ENCODE results near the gene VOPP1. TPM values are rescaled to one million over a fixed set of nuclear protein-coding genes. Genes with fewer than 3 reads are reported as not detected.

The VOPP1 gene
- total and polyA plus RNA-seq, 7 donors, result 16.3 to 45.7 (median 29.7) TPM

GRCh38 chr7:55534916-55535590 is 37.2 kb downstream of the VOPP1 start:
- peak in 1 of 4 donors; percentile 4 for ATAC-seq
- H3K36me3 ChIP-seq (ENCODE audit: insufficient read depth in 1 of 2, low read depth in 1 of 2), result no peaks in the 10 kb centered on the region
- H3K4me3 ChIP-seq, result no peak overlapping the region
- TF ChIP-seq CTCF (IDR thresholded peaks at IDR 0.05), result no peak
- H3K4me1 ChIP-seq, result peaks cover 78% of the 10 kb centered on the region
- no peaks in the 10 kb centered on the region for H3K27me3 ChIP-seq (ENCODE audit: insufficient read depth in 3 of 3, low read length in 2 of 3)
- WGBS, 3 donors, result 70 to 83% (median 74%) methylated on average over 6 of the region's 6 CpGs
- intact Hi-C loops (cut with DNase I), result no loop called here
- H3K9me3 ChIP-seq, result no peaks in the 10 kb centered on the region
- peak overlapping the region; percentile 78 for H3K27ac ChIP-seq
- DNase-seq, result no peak

- Histone ChIP-seq H3K27me3 (ENCODE audit: insufficient read depth in 3 of 3, low read length in 2 of 3) (no peaks in the 10 kb centered on the region), H3K9me3 (no peaks in the 10 kb centered on the region), H3K4me3 (no peak overlapping the region), H3K36me3 (ENCODE audit: insufficient read depth in 1 of 2, low read depth in 1 of 2) (no peaks in the 10 kb centered on the region), H3K4me1 (peaks cover 80% of the 10 kb centered on the region), H3K27ac (peak overlapping the region; percentile 78)
- DNase-seq, result peak in 1 of 2 donors; percentile 74
- WGBS, 3 donors, result 44 to 58% (median 46%) methylated on average over 8 of the region's 8 CpGs
- peak; percentile 23 to 53 (median 47) for ATAC-seq
- TF ChIP-seq CTCF (IDR thresholded peaks at IDR 0.05), result no peak
- intact Hi-C loops (cut with DNase I), result no loop called here
Observed at GRCh38 chr7:55534262-55534915, 37.9 kb downstream of the VOPP1 start.

GRCh38 chr7:55533729-55534080 is 38.6 kb downstream of the VOPP1 start:
- DNase-seq (no peak), ATAC-seq (peak in 3 of 4 donors; percentile 3 to 32 (median 18))
- intact Hi-C loops (cut with DNase I), result no loop called here
- Histone ChIP-seq H3K36me3 (ENCODE audit: insufficient read depth in 1 of 2, low read depth in 1 of 2) (no peaks in the 10 kb centered on the region), H3K27me3 (ENCODE audit: insufficient read depth in 3 of 3, low read length in 2 of 3) (no peaks in the 10 kb centered on the region), H3K9me3 (no peaks in the 10 kb centered on the region), H3K4me3 (no peak overlapping the region), H3K27ac (peak overlapping the region; percentile 78), H3K4me1 (peaks cover 76% of the 10 kb centered on the region)
- WGBS, 3 donors, result 66 to 86% (median 67%) methylated on average over 2 of the region's 2 CpGs
- TF ChIP-seq CTCF (IDR thresholded peaks at IDR 0.05), result no peak

- DNase-seq (no peak), ATAC-seq (peak; percentile 70 to 85 (median 74))
- Histone ChIP-seq H3K9me3 (no peaks in the 10 kb centered on the region), H3K27me3 (ENCODE audit: insufficient read depth in 3 of 3, low read length in 2 of 3) (no peaks in the 10 kb centered on the region), H3K4me3 (no peak overlapping the region), H3K27ac (peak overlapping the region; percentile 78), H3K4me1 (peaks cover 71% of the 10 kb centered on the region), H3K36me3 (ENCODE audit: insufficient read depth in 1 of 2, low read depth in 1 of 2) (no peaks in the 10 kb centered on the region)
- TF ChIP-seq CTCF (IDR thresholded peaks at IDR 0.05), result no peak
- WGBS, 3 donors, result 37 to 51% (median 39%) methylated on average over 4 of the region's 4 CpGs
- intact Hi-C loops (cut with DNase I), result no loop called here
Observed at GRCh38 chr7:55533050-55533728, 39.1 kb downstream of the VOPP1 start.

Measured in psoas muscle (tissue), 8 donors.